PC-3 (cell line): ENCODE results near the gene SLC39A11.

Source experiments
- CTCF ChIP-seq: fragments of 300-600 bp; sonication (generic); conservative IDR thresholded peaks from 2 replicates; pipeline ENCODE4 v1.5.1; 2017; ENCODE audit warnings: antibody characterized with exemption, low read depth, mild to moderate bottlenecking, low read length
- EZH2 ChIP-seq: fragments of 300-600 bp; sonication (generic); IDR thresholded peaks from one replicate; pipeline ENCODE4 v1.6.1; 2017; ENCODE audit warnings: antibody characterized with exemption, mild to moderate bottlenecking, low read length; ENCODE audit not compliant: unreplicated experiment

- TF ChIP-seq CTCF (no peak), EZH2 (no peak)
Observed at GRCh38 chr17:73088561-73088960, 3.9 kb downstream of the SLC39A11 start.
